ENCODE results near the gene CTNNA1. TPM values are rescaled to one million over a fixed set of nuclear protein-coding genes. Genes with fewer than 3 reads are reported as not detected.

Gene CTNNA1
- polyA plus RNA-seq, 1 donor (not counting 4 experiments of a cell fraction or from before 2014, with no cell fraction given): 119 TPM

GRCh38 chr5:138946831-138947560 is 193.8 kb downstream of the CTNNA1 start:
- TF ChIP-seq CTCF (optimal IDR thresholded peaks at IDR 0.05 in 1 of 3, IDR thresholded peaks at IDR 0.05 in 1 of 3, conservative IDR thresholded peaks at IDR 0.05 in 1 of 3; ENCODE audit: extremely low read depth in 1 of 3, insufficient read depth in 2 of 3, low read length in 3 of 3) (no peak), EZH2 (IDR thresholded peaks at IDR 0.05; ENCODE audit: low read length) (no peak)
- H3K9ac ChIP-seq (ENCODE audit: control insufficient read depth, extremely low read depth, insufficient read depth, low read length): no peak overlapping the region
- H3K27me3 ChIP-seq (ENCODE audit: control insufficient read depth, extremely low read depth, insufficient read depth, low read length): no peaks in the 10 kb centered on the region
- no peak for DNase-seq (ENCODE audit: low read depth, low spot score)
- no peak overlapping the region for H3K27ac ChIP-seq (ENCODE audit: control insufficient read depth, insufficient read depth, low read length)
- no peaks in the 10 kb centered on the region for H3K9me3 ChIP-seq (ENCODE audit: control insufficient read depth, low read depth, low read length)
- H3K36me3 ChIP-seq (ENCODE audit: control insufficient read depth in 2 of 2, extremely low read depth in 1 of 2, insufficient read depth in 2 of 2, low read length in 2 of 2): peaks cover 1 to 4% of the 10 kb centered on the region in 2 experiments
- no peak overlapping the region for H3K4me3 ChIP-seq (ENCODE audit: control insufficient read depth in 2 of 3, extremely low read depth in 1 of 3, insufficient read depth in 2 of 3, low read depth in 1 of 3, low read length in 3 of 3)
- no peak overlapping the region for H3K4me2 ChIP-seq (ENCODE audit: control insufficient read depth, extremely low read depth, insufficient read depth, low read depth, low read length)
- H3K4me1 ChIP-seq (ENCODE audit: control insufficient read depth, extremely low read depth, insufficient read depth, low read length): peaks cover 4% of the 10 kb centered on the region
- H3K9me1 ChIP-seq (ENCODE audit: control insufficient read depth, extremely low read depth, insufficient read depth, low read length): no peaks in the 10 kb centered on the region
- H2AFZ ChIP-seq (ENCODE audit: control insufficient read depth, low read length): no peak overlapping the region
- dilution Hi-C loops (cut with MboI; ENCODE audit: extremely low pct_ligation_motif_present, low sequenced_read_pairs): no loop called here
- FAIRE-seq: no peak
- no peaks in the 10 kb centered on the region for H4K20me1 ChIP-seq (ENCODE audit: control insufficient read depth, extremely low read depth, insufficient read depth, low read length)
- no peaks in the 10 kb centered on the region for H3K79me2 ChIP-seq (ENCODE audit: control insufficient read depth, insufficient read depth, low read length)

- no peaks in the 10 kb centered on the region for H3K9me3 ChIP-seq (ENCODE audit: control insufficient read depth, low read depth, low read length)
- DNase-seq (ENCODE audit: low read depth, low spot score) (no peak), FAIRE-seq (no peak)
- no peak overlapping the region for H3K4me3 ChIP-seq (ENCODE audit: control insufficient read depth in 2 of 3, extremely low read depth in 1 of 3, insufficient read depth in 2 of 3, low read depth in 1 of 3, low read length in 3 of 3)
- H3K27ac ChIP-seq (ENCODE audit: control insufficient read depth, insufficient read depth, low read length): no peak overlapping the region
- H2AFZ ChIP-seq (ENCODE audit: control insufficient read depth, low read length): no peak overlapping the region
- no peaks in the 10 kb centered on the region for H4K20me1 ChIP-seq (ENCODE audit: control insufficient read depth, extremely low read depth, insufficient read depth, low read length)
- H3K9ac ChIP-seq (ENCODE audit: control insufficient read depth, extremely low read depth, insufficient read depth, low read length): no peak overlapping the region
- H3K4me1 ChIP-seq (ENCODE audit: control insufficient read depth, extremely low read depth, insufficient read depth, low read length): peaks cover 4% of the 10 kb centered on the region
- peaks cover 1 to 4% of the 10 kb centered on the region in 2 experiments for H3K36me3 ChIP-seq (ENCODE audit: control insufficient read depth in 2 of 2, extremely low read depth in 1 of 2, insufficient read depth in 2 of 2, low read length in 2 of 2)
- no peak for TF ChIP-seq CTCF (optimal IDR thresholded peaks at IDR 0.05 in 1 of 3, IDR thresholded peaks at IDR 0.05 in 1 of 3, conservative IDR thresholded peaks at IDR 0.05 in 1 of 3; ENCODE audit: extremely low read depth in 1 of 3, insufficient read depth in 2 of 3, low read length in 3 of 3)
- no peak for TF ChIP-seq EZH2 (IDR thresholded peaks at IDR 0.05; ENCODE audit: low read length)
- no peaks in the 10 kb centered on the region for H3K9me1 ChIP-seq (ENCODE audit: control insufficient read depth, extremely low read depth, insufficient read depth, low read length)
- H3K4me2 ChIP-seq (ENCODE audit: control insufficient read depth, extremely low read depth, insufficient read depth, low read depth, low read length): no peak overlapping the region
- H3K79me2 ChIP-seq (ENCODE audit: control insufficient read depth, insufficient read depth, low read length): no peaks in the 10 kb centered on the region
- no peaks in the 10 kb centered on the region for H3K27me3 ChIP-seq (ENCODE audit: control insufficient read depth, extremely low read depth, insufficient read depth, low read length)
- dilution Hi-C loops (cut with MboI; ENCODE audit: extremely low pct_ligation_motif_present, low sequenced_read_pairs): no loop called here
Measured at GRCh38 chr5:138947780-138948179, 194.6 kb downstream of the CTNNA1 start.

Data from keratinocyte (primary cell).